ENCODE results near the gene HSPB7.
"Not testable (repeated sequence)": the region's sequence is repeated elsewhere in the genome, so short reads cannot be mapped to it uniquely, and the experiment has no call there.

The HSPB7 gene

DNA sequence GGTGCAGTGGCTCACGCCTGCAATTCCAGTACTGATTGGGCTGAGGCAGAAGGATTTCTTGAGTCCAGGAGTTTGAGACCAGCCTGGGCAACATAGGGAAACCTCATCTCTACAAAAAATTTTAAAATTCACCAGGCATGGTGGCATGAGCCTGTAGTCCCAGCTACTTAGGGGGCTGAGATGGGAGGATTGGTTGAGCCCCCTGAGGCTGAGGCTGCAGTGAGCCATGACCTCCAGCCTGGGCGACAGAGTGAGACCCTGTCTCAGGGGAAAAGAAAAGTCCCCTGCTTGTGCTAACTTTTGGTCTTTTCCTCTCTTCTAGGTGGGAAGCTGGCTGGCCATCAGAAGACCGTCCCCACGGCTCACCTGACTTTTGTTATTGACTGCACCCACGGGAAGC lies 12.2 kb downstream of the HSPB7 start:
- no peak for DNase-seq

DNA sequence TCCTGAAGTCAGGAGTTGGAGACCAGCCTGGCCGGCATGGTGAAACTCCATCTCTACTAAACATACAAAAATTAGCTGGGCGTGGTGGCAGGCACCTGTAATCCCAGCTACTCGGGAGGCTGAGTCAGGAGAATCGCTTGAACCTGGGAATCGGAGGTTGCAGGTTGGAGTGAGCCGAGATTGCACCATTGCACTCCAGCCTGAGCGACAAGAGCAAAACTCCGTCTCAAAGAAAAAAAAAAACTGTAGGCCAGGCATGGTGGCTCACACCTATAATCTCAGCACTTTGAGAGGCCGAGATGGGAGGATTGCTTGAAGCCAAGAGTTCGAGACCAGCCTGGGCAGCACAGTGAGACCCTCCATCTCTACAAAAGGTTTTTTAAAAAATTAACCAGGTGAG lies 16.6 kb downstream of the HSPB7 start:
- not testable (repeated sequence) for DNase-seq

- DNase-seq = no peak
Measured at GRCh38 chr1:15998929-15999328, 18.9 kb downstream of the HSPB7 start.

GRCh38 chr1:15997637-15998280 lies 20.1 kb downstream of the HSPB7 start:
- DNase-seq = no peak

- DNase-seq = no peak
Measured at GRCh38 chr1:15997076-15997585, 20.7 kb downstream of the HSPB7 start.

GRCh38 chr1:15994590-15995351 lies 23.1 kb downstream of the HSPB7 start:
- DNase-seq = no peak

GRCh38 chr1:15994081-15994480 lies 23.8 kb downstream of the HSPB7 start:
- DNase-seq = no peak

DNA sequence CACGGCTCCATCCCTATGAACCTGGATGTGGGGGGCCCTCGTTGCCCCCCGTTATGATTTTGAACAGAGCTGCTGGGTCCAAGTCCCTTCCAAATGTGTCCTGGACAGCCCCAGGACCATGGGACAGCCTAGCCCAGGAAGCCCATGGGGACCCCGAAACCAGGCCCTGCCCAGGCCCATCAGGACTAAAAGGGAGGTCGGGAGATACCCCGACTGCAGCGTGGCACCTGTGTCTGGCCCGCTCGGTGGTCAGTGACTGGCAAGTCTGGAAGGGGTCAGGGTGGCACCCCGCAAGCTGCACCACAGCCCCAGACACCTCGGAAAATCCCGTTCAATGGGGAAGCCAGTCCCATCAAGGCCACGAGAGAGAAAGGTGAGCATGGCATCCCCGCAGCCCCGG lies 24.2 kb downstream of the HSPB7 start:
- DNase-seq = no peak

- no peak for DNase-seq
Measured at GRCh38 chr1:15992582-15993500, 25.0 kb downstream of the HSPB7 start.

DNA sequence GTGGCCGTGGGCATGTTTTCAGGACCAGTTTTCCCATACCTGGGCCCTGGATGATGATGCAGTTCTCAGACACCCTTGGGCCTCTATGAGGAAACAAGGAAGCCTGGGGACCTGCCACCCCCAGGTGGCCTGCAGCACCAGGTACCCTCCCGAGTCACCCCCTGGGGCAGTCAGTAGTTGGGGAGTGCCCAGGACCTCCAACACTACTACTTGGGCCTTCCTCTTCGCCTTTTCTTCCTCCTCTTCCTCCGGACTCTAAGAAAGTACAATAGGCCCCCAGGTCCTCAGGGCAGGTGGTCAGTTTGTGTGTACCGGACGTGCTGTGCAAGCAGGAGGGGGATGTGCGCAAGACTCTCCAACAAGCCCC lies 25.7 kb downstream of the HSPB7 start:
- DNase-seq = no peak

- no peak for DNase-seq
Measured at GRCh38 chr1:15991427-15992186, 26.2 kb downstream of the HSPB7 start.

GRCh38 chr1:15989776-15990175 lies 28.1 kb downstream of the HSPB7 start:
- DNase-seq = no peak

- DNase-seq = no peak
Measured at GRCh38 chr1:15988856-15989736, 28.7 kb downstream of the HSPB7 start.

- no peak for DNase-seq
Measured at GRCh38 chr1:15985611-15986297, 32.1 kb downstream of the HSPB7 start.

DNA sequence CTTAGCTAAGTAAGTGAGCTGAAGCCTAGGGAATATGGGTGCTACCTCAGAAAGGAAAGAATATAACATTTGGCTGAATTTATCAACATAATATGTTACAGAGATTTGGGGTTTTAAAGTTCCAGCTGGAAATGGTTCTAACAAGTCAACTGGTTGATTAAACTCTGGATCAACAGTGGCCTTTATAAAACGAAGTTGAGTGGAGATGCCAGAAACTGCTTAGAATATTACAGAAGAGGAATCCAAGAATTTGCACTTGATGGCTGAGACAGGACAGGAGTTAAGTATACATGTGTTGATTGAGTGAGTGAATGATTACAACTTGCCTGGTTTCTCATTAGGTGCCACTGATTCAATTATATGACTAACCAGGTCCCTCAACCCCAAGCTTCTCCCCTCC lies 34.6 kb downstream of the HSPB7 start:
- DNase-seq = no peak

- DNase-seq = no peak
Measured at GRCh38 chr1:15981679-15982078, 36.2 kb downstream of the HSPB7 start.

- DNase-seq = not testable (repeated sequence)
Measured at GRCh38 chr1:15977947-15978346, 39.9 kb downstream of the HSPB7 start.

DNA sequence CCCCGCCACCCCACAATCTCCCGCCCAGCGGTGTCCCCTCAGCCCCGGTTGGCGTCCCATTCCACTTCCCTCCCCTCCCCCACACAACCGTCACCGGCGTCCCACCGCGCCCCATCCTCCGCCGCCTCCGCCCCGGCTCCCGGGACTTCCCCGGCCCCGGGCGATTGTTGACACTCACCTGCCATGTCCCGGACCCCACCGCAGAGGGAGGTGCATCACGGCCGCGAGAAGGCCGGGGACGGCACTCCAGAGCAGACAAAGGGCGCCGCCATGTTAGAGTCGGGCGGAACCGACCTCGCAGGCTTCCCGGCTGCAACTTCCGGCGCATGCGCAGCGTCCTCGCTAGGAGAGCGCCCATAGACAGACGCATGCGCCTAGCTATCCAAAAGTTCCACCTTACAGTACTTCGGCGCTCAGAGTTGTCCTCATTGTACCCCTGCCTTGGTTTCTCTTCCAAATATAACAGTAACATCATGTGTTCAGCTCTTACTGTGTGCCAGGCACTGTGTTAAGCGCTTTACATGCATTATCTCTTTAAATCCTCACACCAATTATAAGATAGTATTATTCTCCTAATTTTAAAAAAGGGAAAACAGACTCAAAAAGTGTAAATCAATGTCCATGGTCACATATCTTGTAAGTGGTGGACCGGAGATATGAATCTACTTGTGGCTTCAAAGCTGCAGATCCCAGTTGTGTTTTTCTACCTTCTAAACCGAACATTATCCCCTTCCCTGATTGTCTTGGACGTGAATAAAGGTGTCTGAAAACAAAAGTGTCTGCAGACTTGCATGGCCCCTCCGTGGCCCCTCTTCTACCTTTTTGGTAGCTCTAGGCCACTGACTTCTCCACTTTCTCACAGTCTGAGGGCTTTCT lies 41.8 kb downstream of the HSPB7 start, which contains the start of gene ZBTB17:
TSS of gene ZBTB17 (minus strand) at position 297 of the 876 bp plus-strand sequence. CDS start 27,606 bp downstream, outside the sequence.
- DNase-seq = peak; percentile 97

DNA sequence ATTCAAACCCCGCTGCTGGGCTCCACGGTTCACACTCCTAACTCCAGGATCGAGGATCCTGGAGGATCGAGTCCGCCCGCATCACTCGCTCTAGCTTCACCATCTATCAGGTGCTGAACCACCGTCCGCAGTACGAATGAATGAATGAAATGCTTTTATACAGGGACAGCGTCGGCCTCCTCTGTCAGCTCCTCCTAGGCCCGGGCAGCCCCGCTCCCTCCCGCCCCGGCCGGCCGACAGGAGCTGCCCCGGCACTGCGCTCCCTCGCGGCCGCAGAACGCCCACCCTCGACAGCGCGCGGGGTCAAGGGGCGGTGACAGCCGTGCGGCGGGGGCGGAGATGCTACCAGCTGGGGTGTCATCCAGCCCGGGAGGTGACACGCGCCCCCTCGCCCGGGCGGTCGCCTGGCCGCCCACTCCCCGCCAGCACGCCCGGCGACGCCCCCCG lies 42.5 kb downstream of the HSPB7 start:
- peak; percentile 38 for DNase-seq

GRCh38 chr1:15974855-15975254 lies 43.0 kb downstream of the HSPB7 start:
- no peak for DNase-seq

Data from NCI-H1092 (cell line).